PC-3 (cell line): ENCODE results near the gene TULP3. TPM values are rescaled to one million over a fixed set of nuclear protein-coding genes. Genes with fewer than 3 reads are reported as not detected.

Source experiments
- ATAC-seq: fragments of 200-7000 bp; cut with Tn5 transposase; 2 replicates; pipeline ENCODE4 v1.9.1; 2020; ENCODE audit warnings: mild to moderate bottlenecking, moderate library complexity
- BruUV-seq: library from RNA; stranded (reverse); fragments of 400-500 nt; replicated peaks from 2 replicates; lab custom pipeline; 2021; lab: Mats Ljungman, UMichigan
- CTCF ChIA-PET: fragments of 300-600 bp; sonication (Branson Sonifier 250); formaldehyde crosslinking; loops from one replicate; lab custom pipeline; 2022; ENCODE audit warnings: antibody characterized with exemption; lab: Charles Lee
- POLR2A ChIA-PET: fragments of 300-600 bp; sonication (Branson Sonifier 250); formaldehyde crosslinking; loops from one replicate; lab custom pipeline; 2022; ENCODE audit warnings: antibody characterized with exemption; ENCODE audit not compliant: unreplicated experiment; lab: Charles Lee
- DNase-seq: peaks from one replicate; pipeline ENCODE4 v3.0.0-alpha.2; 2015
- H2AFZ ChIP-seq: fragments of 300-600 bp; sonication (generic); 2 replicates; pipeline ENCODE4 v1.6.0; 2016; ENCODE audit warnings: antibody characterized with exemption, low read length
- H3F3A ChIP-seq: fragments of 300-600 bp; sonication (generic); one replicate; pipeline ENCODE4 v1.6.0; 2017; ENCODE audit warnings: antibody characterized with exemption, low read length, control low read depth, mild to moderate bottlenecking; ENCODE audit not compliant: unreplicated experiment
- H3K27ac ChIP-seq: fragments of 300-600 bp; sonication (generic); 2 replicates; pipeline ENCODE4 v1.5.1; 2016; ENCODE audit warnings: mild to moderate bottlenecking, low read length
- H3K27me3 ChIP-seq: fragments of 300-600 bp; sonication (generic); 2 replicates; pipeline ENCODE4 v1.6.1; 2016; ENCODE audit warnings: low read length, mixed read lengths
- H3K36me3 ChIP-seq: fragments of 300-600 bp; sonication (generic); 2 replicates; pipeline ENCODE4 v1.6.1; 2016; ENCODE audit warnings: low read depth, mixed run types, low read length, mixed read lengths
- H3K4me1 ChIP-seq: fragments of 300-600 bp; sonication (generic); 2 replicates; pipeline ENCODE4 v1.5.1; 2016; ENCODE audit warnings: low read length; ENCODE audit not compliant: insufficient read depth
- H3K4me2 ChIP-seq: fragments of 300-600 bp; sonication (generic); 2 replicates; pipeline ENCODE4 v1.6.0; 2016; ENCODE audit warnings: low read length
- H3K4me3 ChIP-seq: fragments of 300-600 bp; sonication (generic); 2 replicates; pipeline ENCODE4 v1.5.1; 2016; ENCODE audit warnings: mild to moderate bottlenecking, low read length, mixed read lengths
- H3K79me2 ChIP-seq: fragments of 300-600 bp; sonication (generic); 2 replicates; pipeline ENCODE4 v1.6.1; 2017; ENCODE audit warnings: low read length, mixed read lengths
- H3K9ac ChIP-seq: fragments of 300-600 bp; sonication (generic); 2 replicates; pipeline ENCODE4 v1.6.0; 2016; ENCODE audit warnings: mild to moderate bottlenecking, low read length
- H3K9me2 ChIP-seq: fragments of 300-600 bp; sonication (generic); replicated peaks from 2 replicates; pipeline ENCODE4 v1.6.1; 2016; ENCODE audit warnings: mixed run types, low read length, mixed read lengths
- H3K9me3 ChIP-seq: fragments of 300-600 bp; sonication (generic); 2 replicates; pipeline ENCODE4 v1.6.1; 2016; ENCODE audit warnings: low read length, mixed read lengths
- H4K20me1 ChIP-seq: fragments of 300-600 bp; sonication (generic); 2 replicates; pipeline ENCODE4 v1.6.1; 2016; ENCODE audit warnings: low read length, mixed read lengths
- CTCF ChIP-seq: fragments of 300-600 bp; sonication (generic); conservative IDR thresholded peaks from 2 replicates; pipeline ENCODE4 v1.5.1; 2017; ENCODE audit warnings: antibody characterized with exemption, low read depth, mild to moderate bottlenecking, low read length
- EZH2 ChIP-seq: fragments of 300-600 bp; sonication (generic); IDR thresholded peaks from one replicate; pipeline ENCODE4 v1.6.1; 2017; ENCODE audit warnings: antibody characterized with exemption, mild to moderate bottlenecking, low read length; ENCODE audit not compliant: unreplicated experiment
- EZH2phosphoT487 ChIP-seq: fragments of 300-600 bp; sonication (generic); IDR thresholded peaks from 2 replicates; pipeline ENCODE4 v1.6.1; 2018; ENCODE audit warnings: mild to moderate bottlenecking, antibody characterized with exemption, low read length, borderline replicate concordance
- intact Hi-C: fragments of 100-400 bp; cut with micrococcal nuclease; formaldehyde crosslinking; loops from 2 replicates; pipeline ENCODE4 v1.9.0; 2023
- total RNA-seq: library from RNA; depleted of rRNA; stranded (reverse); fragments of >200 nt; gene quantifications from 2 replicates; pipeline ENCODE4 v1.2.3, GENCODE V29; 2014

Gene TULP3
- total RNA-seq, 1 experiment from 2014 or later: 22.6 TPM

- ChIA-PET POLR2A (no interaction called here), CTCF (no interaction called here)
- TF ChIP-seq CTCF (no peak), EZH2phosphoT487 (no peak), EZH2 (no peak)
- no peaks in the 10 kb centered on the region for H3K27me3 ChIP-seq
- H3K4me1 ChIP-seq: peaks cover 12% of the 10 kb centered on the region
- no peak overlapping the region for H3K4me3 ChIP-seq
- no peak overlapping the region for H3K27ac ChIP-seq
- H3K79me2 ChIP-seq: peaks cover 12% of the 10 kb centered on the region
- ATAC-seq (no peak), DNase-seq (no peak)
- no peak overlapping the region for H3K4me2 ChIP-seq
- H4K20me1 ChIP-seq: peaks cover 4% of the 10 kb centered on the region; the same call in 1 of the 2 replicates
- BruUV-seq: no TSS peak
- no peak overlapping the region for H2AFZ ChIP-seq
- no peaks in the 10 kb centered on the region for H3K9me2 ChIP-seq
- H3K36me3 ChIP-seq: no peaks in the 10 kb centered on the region
- H3K9me3 ChIP-seq: no peaks in the 10 kb centered on the region
- intact Hi-C loops: no loop called here
- H3K9ac ChIP-seq: no peak overlapping the region
- H3F3A ChIP-seq: no peaks in the 10 kb centered on the region
Observed at GRCh38 chr12:2955888-2956287, 65.2 kb downstream of the TULP3 start.

GRCh38 chr12:2957816-2958431 is 67.2 kb downstream of the TULP3 start:
- peak overlapping the region; percentile 90 for H3K27ac ChIP-seq
- peaks cover 13% of the 10 kb centered on the region; the same call in 1 of the 2 replicates for H4K20me1 ChIP-seq
- H3K36me3 ChIP-seq: no peaks in the 10 kb centered on the region
- DNase-seq (no peak), ATAC-seq (no peak)
- H3K27me3 ChIP-seq: no peaks in the 10 kb centered on the region
- H2AFZ ChIP-seq: peak overlapping the region; percentile 99
- H3K4me2 ChIP-seq: peak overlapping the region; percentile 97
- peaks cover 21% of the 10 kb centered on the region for H3K4me1 ChIP-seq
- no peaks in the 10 kb centered on the region for H3F3A ChIP-seq
- intact Hi-C loops: no loop called here
- ChIA-PET POLR2A (no interaction called here), CTCF (no interaction called here)
- H3K9me3 ChIP-seq: no peaks in the 10 kb centered on the region
- peaks cover 28% of the 10 kb centered on the region for H3K79me2 ChIP-seq
- H3K9ac ChIP-seq: peak overlapping the region; percentile 82
- peak overlapping the region; percentile 78 for H3K4me3 ChIP-seq
- no peaks in the 10 kb centered on the region for H3K9me2 ChIP-seq
- BruUV-seq: no TSS peak
- TF ChIP-seq CTCF: no peak
- TF ChIP-seq EZH2phosphoT487: no peak
- TF ChIP-seq EZH2: no peak

- peak; percentile 80 for DNase-seq
- no peaks in the 10 kb centered on the region for H3K36me3 ChIP-seq
- H3K4me3 ChIP-seq: peak overlapping the region; percentile 78
- POLR2A ChIA-PET: no interaction called here
- peaks cover 13% of the 10 kb centered on the region; the same call in 1 of the 2 replicates for H4K20me1 ChIP-seq
- intact Hi-C loops: no loop called here
- peak overlapping the region; percentile 90 for H3K27ac ChIP-seq
- H3K4me2 ChIP-seq: peak overlapping the region; percentile 97
- H3F3A ChIP-seq: no peaks in the 10 kb centered on the region
- H3K9me2 ChIP-seq: no peaks in the 10 kb centered on the region
- peak; percentile 67 for ATAC-seq
- H3K4me1 ChIP-seq: peaks cover 21% of the 10 kb centered on the region
- TSS peak; percentile 93 for BruUV-seq
- TF ChIP-seq EZH2phosphoT487 (no peak), CTCF (no peak), EZH2 (no peak)
- peak overlapping the region; percentile 99 for H2AFZ ChIP-seq
- H3K9ac ChIP-seq: peak overlapping the region; percentile 82
- no peaks in the 10 kb centered on the region for H3K27me3 ChIP-seq
- H3K79me2 ChIP-seq: peaks cover 35% of the 10 kb centered on the region
- H3K9me3 ChIP-seq: no peaks in the 10 kb centered on the region
- CTCF ChIA-PET: interaction anchor here (0.6 kb wide), 1 partner anchor 18 kb away, joined by 3 read pairs; no protein-coding TSS in a partner anchor
Observed at GRCh38 chr12:2958432-2959191, 67.9 kb downstream of the TULP3 start.
